Activated naive CD4-positive, alpha-beta T cell treated with anti-CD3 and anti-CD28 coated beads, Interleukin-2, amount 50 U/mL, for 16 hours (primary cell): Measurements from ENCODE around the gene PAF1.

Experiments
- DNase-seq: peaks from one replicate; pipeline ENCODE4 v3.0.0-alpha.2; 2020

The PAF1 gene

GRCh38 chr19:39416152-39417120, 25.5 kb upstream of the PAF1 start:
- no peak for DNase-seq

- DNase-seq, result no peak
These were observed 24.5 kb upstream of the PAF1 start for GRCh38 chr19:39415111-39416046.

GRCh38 chr19:39413911-39414608, 23.2 kb upstream of the PAF1 start:
- DNase-seq, result no peak

- no peak for DNase-seq
These were observed 22.5 kb upstream of the PAF1 start for GRCh38 chr19:39413272-39413910.

- no peak for DNase-seq
These were observed 22.0 kb upstream of the PAF1 start for GRCh38 chr19:39412867-39413271.

- peak; percentile 91 for DNase-seq
These were observed 21.4 kb upstream of the PAF1 start, which contains the start of gene PLEKHG2 for GRCh38 chr19:39412100-39412866. PLEKHG2 (plus strand) TSS chr19:39412669; CDS start chr19:39414087, 1,418 bp downstream.

GRCh38 chr19:39411832-39412099, 20.9 kb upstream of the PAF1 start:
- peak; percentile 91 for DNase-seq

GRCh38 chr19:39411081-39411831, 20.4 kb upstream of the PAF1 start:
- no peak for DNase-seq

GRCh38 chr19:39410831-39411080, 19.9 kb upstream of the PAF1 start:
- no peak for DNase-seq

- peak; percentile 60 for DNase-seq
These were observed 19.3 kb upstream of the PAF1 start for GRCh38 chr19:39410017-39410830.

GRCh38 chr19:39409208-39410016, 18.5 kb upstream of the PAF1 start:
- DNase-seq, result peak; percentile 76

GRCh38 chr19:39408392-39409207, 17.7 kb upstream of the PAF1 start:
- DNase-seq, result no peak

GRCh38 chr19:39407660-39408391, 16.9 kb upstream of the PAF1 start:
- peak; percentile 60 for DNase-seq

- DNase-seq, result no peak
These were observed 16.4 kb upstream of the PAF1 start for GRCh38 chr19:39407410-39407659.

- peak; percentile 80 for DNase-seq
These were observed 15.9 kb upstream of the PAF1 start, which contains the start of gene ZFP36 for GRCh38 chr19:39406656-39407409. ZFP36 (plus strand) TSS chr19:39406847; CDS start chr19:39406905, 58 bp downstream.

GRCh38 chr19:39405958-39406655, 15.2 kb upstream of the PAF1 start:
- peak; percentile 87 for DNase-seq
